ENCODE data around the gene TM2D3.

Gene TM2D3

GRCh38 chr15:101652098-101652785 is at the start of gene TM2D3:
TM2D3 (minus strand) TSS chr15:101652381; CDS start chr15:101652361, 20 bp downstream.
- peaks cover 9% of the 10 kb centered on the region for H3K36me3 ChIP-seq (ENCODE audit: insufficient read depth, low read length)
- no peaks in the 10 kb centered on the region for H3K27me3 ChIP-seq (ENCODE audit: insufficient read depth, low read length)
- peak within 1 kb of the TSS; percentile 54 for H3K4me3 ChIP-seq (ENCODE audit: low read length)
- peaks cover 15% of the 10 kb centered on the region for H3K4me1 ChIP-seq (ENCODE audit: insufficient read depth, low read length)
- H3K9me3 ChIP-seq (ENCODE audit: low read length), result no peaks in the 10 kb centered on the region
- peak within 1 kb of the TSS; percentile 94 for H2AFZ ChIP-seq (ENCODE audit: low read depth, low read length)

GRCh38 chr15:101698314-101698713 is 46.1 kb upstream of the TM2D3 start:
- no peak overlapping the region for H2AFZ ChIP-seq (ENCODE audit: low read depth, low read length)
- H3K9me3 ChIP-seq (ENCODE audit: low read length), result no peaks in the 10 kb centered on the region
- no peak overlapping the region for H3K4me3 ChIP-seq (ENCODE audit: low read length)
- no peaks in the 10 kb centered on the region for H3K4me1 ChIP-seq (ENCODE audit: insufficient read depth, low read length)
- H3K27me3 ChIP-seq (ENCODE audit: insufficient read depth, low read length), result no peaks in the 10 kb centered on the region
- peaks cover 67% of the 10 kb centered on the region for H3K36me3 ChIP-seq (ENCODE audit: insufficient read depth, low read length)

- H3K4me3 ChIP-seq (ENCODE audit: low read length), result no peak overlapping the region
- H3K9me3 ChIP-seq (ENCODE audit: low read length), result no peaks in the 10 kb centered on the region
- H2AFZ ChIP-seq (ENCODE audit: low read depth, low read length), result no peak overlapping the region
- no peaks in the 10 kb centered on the region for H3K4me1 ChIP-seq (ENCODE audit: insufficient read depth, low read length)
- peaks cover 71% of the 10 kb centered on the region for H3K36me3 ChIP-seq (ENCODE audit: insufficient read depth, low read length)
- H3K27me3 ChIP-seq (ENCODE audit: insufficient read depth, low read length), result no peaks in the 10 kb centered on the region
These were observed 45.3 kb upstream of the TM2D3 start for GRCh38 chr15:101697488-101697887.

- Histone ChIP-seq H2AFZ (ENCODE audit: low read depth, low read length) (no peak overlapping the region), H3K36me3 (ENCODE audit: insufficient read depth, low read length) (peaks cover 69% of the 10 kb centered on the region), H3K4me3 (ENCODE audit: low read length) (no peak overlapping the region), H3K9me3 (ENCODE audit: low read length) (no peaks in the 10 kb centered on the region), H3K27me3 (ENCODE audit: insufficient read depth, low read length) (no peaks in the 10 kb centered on the region), H3K4me1 (ENCODE audit: insufficient read depth, low read length) (no peaks in the 10 kb centered on the region)
These were observed 44.6 kb upstream of the TM2D3 start for GRCh38 chr15:101696829-101697228.

GRCh38 chr15:101694261-101694660 is 42.1 kb upstream of the TM2D3 start:
- no peaks in the 10 kb centered on the region for H3K27me3 ChIP-seq (ENCODE audit: insufficient read depth, low read length)
- no peak overlapping the region for H3K4me3 ChIP-seq (ENCODE audit: low read length)
- no peaks in the 10 kb centered on the region for H3K9me3 ChIP-seq (ENCODE audit: low read length)
- H3K4me1 ChIP-seq (ENCODE audit: insufficient read depth, low read length), result no peaks in the 10 kb centered on the region
- H2AFZ ChIP-seq (ENCODE audit: low read depth, low read length), result no peak overlapping the region
- peaks cover 49% of the 10 kb centered on the region for H3K36me3 ChIP-seq (ENCODE audit: insufficient read depth, low read length)

GRCh38 chr15:101692801-101693598 is 40.8 kb upstream of the TM2D3 start:
- H3K9me3 ChIP-seq (ENCODE audit: low read length), result no peaks in the 10 kb centered on the region
- H3K4me1 ChIP-seq (ENCODE audit: insufficient read depth, low read length), result no peaks in the 10 kb centered on the region
- H3K4me3 ChIP-seq (ENCODE audit: low read length), result no peak overlapping the region
- no peaks in the 10 kb centered on the region for H3K27me3 ChIP-seq (ENCODE audit: insufficient read depth, low read length)
- peaks cover 39% of the 10 kb centered on the region for H3K36me3 ChIP-seq (ENCODE audit: insufficient read depth, low read length)
- no peak overlapping the region for H2AFZ ChIP-seq (ENCODE audit: low read depth, low read length)

- Histone ChIP-seq H3K27me3 (ENCODE audit: insufficient read depth, low read length) (no peaks in the 10 kb centered on the region), H3K4me3 (ENCODE audit: low read length) (no peak overlapping the region), H3K36me3 (ENCODE audit: insufficient read depth, low read length) (peaks cover 24% of the 10 kb centered on the region), H3K9me3 (ENCODE audit: low read length) (no peaks in the 10 kb centered on the region), H2AFZ (ENCODE audit: low read depth, low read length) (no peak overlapping the region), H3K4me1 (ENCODE audit: insufficient read depth, low read length) (no peaks in the 10 kb centered on the region)
These were observed 37.7 kb upstream of the TM2D3 start for GRCh38 chr15:101689901-101690300.

- Histone ChIP-seq H3K36me3 (ENCODE audit: insufficient read depth, low read length) (peaks cover 22% of the 10 kb centered on the region), H2AFZ (ENCODE audit: low read depth, low read length) (no peak overlapping the region), H3K4me1 (ENCODE audit: insufficient read depth, low read length) (no peaks in the 10 kb centered on the region), H3K9me3 (ENCODE audit: low read length) (no peaks in the 10 kb centered on the region), H3K4me3 (ENCODE audit: low read length) (no peak overlapping the region), H3K27me3 (ENCODE audit: insufficient read depth, low read length) (no peaks in the 10 kb centered on the region)
These were observed 34.5 kb upstream of the TM2D3 start for GRCh38 chr15:101686718-101687117.

- Histone ChIP-seq H3K9me3 (ENCODE audit: low read length) (no peaks in the 10 kb centered on the region), H2AFZ (ENCODE audit: low read depth, low read length) (no peak overlapping the region), H3K4me3 (ENCODE audit: low read length) (no peak overlapping the region), H3K4me1 (ENCODE audit: insufficient read depth, low read length) (no peaks in the 10 kb centered on the region), H3K27me3 (ENCODE audit: insufficient read depth, low read length) (no peaks in the 10 kb centered on the region), H3K36me3 (ENCODE audit: insufficient read depth, low read length) (peaks cover 24% of the 10 kb centered on the region)
These were observed 32.7 kb upstream of the TM2D3 start for GRCh38 chr15:101684877-101685276.

GRCh38 chr15:101684384-101684783 is 32.2 kb upstream of the TM2D3 start:
- peaks cover 24% of the 10 kb centered on the region for H3K36me3 ChIP-seq (ENCODE audit: insufficient read depth, low read length)
- H2AFZ ChIP-seq (ENCODE audit: low read depth, low read length), result no peak overlapping the region
- H3K27me3 ChIP-seq (ENCODE audit: insufficient read depth, low read length), result no peaks in the 10 kb centered on the region
- no peaks in the 10 kb centered on the region for H3K4me1 ChIP-seq (ENCODE audit: insufficient read depth, low read length)
- H3K9me3 ChIP-seq (ENCODE audit: low read length), result no peaks in the 10 kb centered on the region
- no peak overlapping the region for H3K4me3 ChIP-seq (ENCODE audit: low read length)

- Histone ChIP-seq H3K9me3 (ENCODE audit: low read length) (no peaks in the 10 kb centered on the region), H2AFZ (ENCODE audit: low read depth, low read length) (no peak overlapping the region), H3K36me3 (ENCODE audit: insufficient read depth, low read length) (peaks cover 20% of the 10 kb centered on the region), H3K4me1 (ENCODE audit: insufficient read depth, low read length) (no peaks in the 10 kb centered on the region), H3K4me3 (ENCODE audit: low read length) (no peak overlapping the region), H3K27me3 (ENCODE audit: insufficient read depth, low read length) (no peaks in the 10 kb centered on the region)
These were observed 27.6 kb upstream of the TM2D3 start for GRCh38 chr15:101679806-101680205.

GRCh38 chr15:101676921-101677329 is 24.7 kb upstream of the TM2D3 start:
- no peak overlapping the region for H2AFZ ChIP-seq (ENCODE audit: low read depth, low read length)
- H3K36me3 ChIP-seq (ENCODE audit: insufficient read depth, low read length), result peaks cover 24% of the 10 kb centered on the region
- no peaks in the 10 kb centered on the region for H3K9me3 ChIP-seq (ENCODE audit: low read length)
- no peaks in the 10 kb centered on the region for H3K4me1 ChIP-seq (ENCODE audit: insufficient read depth, low read length)
- no peaks in the 10 kb centered on the region for H3K27me3 ChIP-seq (ENCODE audit: insufficient read depth, low read length)
- H3K4me3 ChIP-seq (ENCODE audit: low read length), result no peak overlapping the region

- H3K4me1 ChIP-seq (ENCODE audit: insufficient read depth, low read length), result no peaks in the 10 kb centered on the region
- H3K36me3 ChIP-seq (ENCODE audit: insufficient read depth, low read length), result peaks cover 28% of the 10 kb centered on the region
- no peaks in the 10 kb centered on the region for H3K9me3 ChIP-seq (ENCODE audit: low read length)
- H3K27me3 ChIP-seq (ENCODE audit: insufficient read depth, low read length), result no peaks in the 10 kb centered on the region
- no peak overlapping the region for H3K4me3 ChIP-seq (ENCODE audit: low read length)
- H2AFZ ChIP-seq (ENCODE audit: low read depth, low read length), result no peak overlapping the region
These were observed 23.8 kb upstream of the TM2D3 start for GRCh38 chr15:101675796-101676582.
